HEK293T (cell line): ENCODE measurements around the gene MSH2.

Source experiments
- BHLHE40 ChIP-seq: fragments of 450-650 bp; IDR thresholded peaks from 2 replicates; pipeline ENCODE4 v1.6.1; 2016; ENCODE audit warnings: mild to moderate bottlenecking, moderate library complexity, borderline replicate concordance
- ELF4 ChIP-seq: fragments of 450-650 bp; IDR thresholded peaks from 2 replicates; pipeline ENCODE4 v1.6.1; 2017; ENCODE audit warnings: antibody characterized with exemption
- FOXA1 ChIP-seq: fragments of 450-650 bp; IDR thresholded peaks from 2 replicates; pipeline ENCODE4 v1.6.1; 2016; ENCODE audit warnings: mild to moderate bottlenecking
- FOXK2 ChIP-seq: fragments of 450-650 bp; IDR thresholded peaks from 2 replicates; pipeline ENCODE4 v1.6.1; 2016; ENCODE audit warnings: mild to moderate bottlenecking
- LEF1 ChIP-seq: fragments of 450-650 bp; IDR thresholded peaks from 2 replicates; pipeline ENCODE4 v1.6.1; 2017; ENCODE audit warnings: mild to moderate bottlenecking, borderline replicate concordance
- NFRKB ChIP-seq: fragments of 450-650 bp; IDR thresholded peaks from 2 replicates; pipeline ENCODE4 v1.6.1; 2016; ENCODE audit warnings: mild to moderate bottlenecking, moderate library complexity
- SUZ12 ChIP-seq: fragments of 450-650 bp; IDR thresholded peaks from 2 replicates; pipeline ENCODE4 v1.6.1; 2016; ENCODE audit warnings: mild to moderate bottlenecking

DNA sequence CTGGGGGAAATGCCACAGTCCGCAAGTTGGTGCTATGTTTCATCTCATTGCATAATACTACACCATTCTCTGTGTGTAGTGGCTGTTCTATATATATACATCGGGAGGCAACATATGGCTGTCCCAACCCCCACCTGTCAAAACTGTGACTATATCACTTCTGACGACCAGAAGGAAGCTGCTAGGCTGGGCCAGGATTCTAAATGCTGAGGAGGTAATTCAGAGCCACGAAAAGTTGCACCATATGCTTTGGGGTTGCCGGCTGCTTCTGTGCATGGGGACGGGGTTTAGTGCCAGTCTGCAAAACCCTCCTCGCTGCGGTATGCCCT lies 117.3 kb downstream of the MSH2 start:
- TF ChIP-seq LEF1, result no peak
- TF ChIP-seq FOXA1, result no peak
- TF ChIP-seq BHLHE40, result no peak
- no peak for TF ChIP-seq SUZ12
- TF ChIP-seq ELF4, result no peak
- no peak for TF ChIP-seq NFRKB
- TF ChIP-seq FOXK2, result no peak
